Measurements from ENCODE around the gene TMEM198. TPM values are rescaled to one million over a fixed set of nuclear protein-coding genes. Genes with fewer than 3 reads are reported as not detected.

Gene TMEM198
- total and polyA plus RNA-seq, 12 donors, result 3.3 to 16.2 (median 10.2) TPM

DNA sequence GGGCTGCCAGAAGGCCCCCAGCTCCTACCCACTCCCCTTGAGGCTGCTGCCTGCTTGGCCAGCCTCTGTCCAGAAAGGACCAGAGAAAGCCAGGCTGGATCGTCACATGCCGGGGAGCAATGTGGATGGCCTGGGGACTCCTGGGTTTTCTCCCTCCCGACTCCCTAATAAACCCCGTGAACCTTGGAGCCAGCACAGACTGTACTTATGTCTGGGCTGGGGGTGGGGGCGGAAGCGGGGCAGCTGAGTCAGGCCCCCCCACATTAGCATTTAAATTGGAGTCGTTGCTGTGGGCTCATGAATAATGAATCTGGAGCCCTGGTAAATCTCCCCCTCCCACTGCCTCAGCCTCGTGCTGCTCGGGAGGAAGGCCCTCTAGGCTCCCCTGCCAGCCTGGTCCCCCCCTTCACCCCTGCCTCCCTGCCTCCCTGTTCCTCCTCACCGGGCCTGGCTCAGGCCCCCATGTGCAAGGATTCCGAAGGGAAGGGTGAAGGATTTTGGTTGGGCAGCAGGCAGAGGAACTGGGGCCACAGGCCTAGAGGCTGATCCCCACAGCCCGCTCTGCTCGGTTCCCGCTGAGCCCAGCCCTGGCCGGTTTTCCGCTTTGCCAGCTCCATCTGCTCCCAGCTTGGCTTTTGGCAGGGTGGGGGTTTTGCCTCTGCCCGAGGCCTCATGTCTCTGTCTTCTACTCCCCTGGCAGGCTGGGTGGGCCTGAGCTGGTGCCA is 36.9 kb upstream of the TMEM198 start:
- no peak overlapping the region for H3K4me3 ChIP-seq

DNA sequence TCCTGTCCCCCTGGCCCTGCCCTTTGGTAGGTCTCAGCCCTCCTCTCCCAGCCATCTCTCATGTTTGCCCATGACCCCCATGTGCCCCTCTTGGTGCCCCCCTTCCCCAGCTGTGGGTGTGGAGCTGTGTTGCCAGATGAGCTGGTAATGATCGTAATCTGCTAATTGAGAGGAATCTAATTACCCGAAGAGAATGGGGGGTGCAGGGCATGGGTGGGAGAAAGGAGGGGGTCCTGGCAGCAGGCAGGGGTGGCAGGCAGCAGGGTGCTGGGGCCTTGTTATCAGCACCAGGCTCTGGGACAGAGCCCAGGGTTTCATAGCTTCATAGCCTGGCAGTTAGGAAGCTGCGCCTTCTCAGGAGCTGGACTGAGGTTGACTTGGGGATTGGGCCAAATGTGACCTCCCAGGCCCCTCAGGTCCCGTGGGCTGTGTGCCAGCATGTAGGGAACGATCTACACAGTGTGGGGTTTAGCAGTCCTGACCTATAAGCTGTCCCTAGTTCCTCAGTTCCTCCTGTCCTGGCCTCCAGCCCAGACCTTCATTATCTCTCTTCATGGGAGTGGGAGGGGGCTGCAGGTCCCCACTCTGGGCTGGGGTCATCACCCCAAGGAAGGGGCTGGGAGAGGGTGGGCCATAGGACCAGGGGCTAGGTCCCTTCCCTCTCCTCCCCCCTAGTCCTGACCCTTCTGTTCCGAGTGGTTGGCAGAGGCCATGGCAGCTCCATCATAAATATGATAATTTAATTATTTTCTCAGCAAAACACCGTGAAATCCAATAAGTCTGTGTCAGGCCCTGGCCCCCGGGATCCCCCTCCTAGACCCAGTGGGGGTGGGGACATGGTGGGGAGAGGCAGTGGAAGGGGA is 36.0 kb upstream of the TMEM198 start:
- no peak overlapping the region for H3K4me3 ChIP-seq
- peaks cover 0 to 35% of the 10 kb centered on the region in 2 donors for H3K36me3 ChIP-seq (replicated peaks in 1 of 2)
- DNase-seq, result no peak
- TF ChIP-seq POLR2A (IDR thresholded peaks at IDR 0.05), result no peak
- TF ChIP-seq, protein P1, sequence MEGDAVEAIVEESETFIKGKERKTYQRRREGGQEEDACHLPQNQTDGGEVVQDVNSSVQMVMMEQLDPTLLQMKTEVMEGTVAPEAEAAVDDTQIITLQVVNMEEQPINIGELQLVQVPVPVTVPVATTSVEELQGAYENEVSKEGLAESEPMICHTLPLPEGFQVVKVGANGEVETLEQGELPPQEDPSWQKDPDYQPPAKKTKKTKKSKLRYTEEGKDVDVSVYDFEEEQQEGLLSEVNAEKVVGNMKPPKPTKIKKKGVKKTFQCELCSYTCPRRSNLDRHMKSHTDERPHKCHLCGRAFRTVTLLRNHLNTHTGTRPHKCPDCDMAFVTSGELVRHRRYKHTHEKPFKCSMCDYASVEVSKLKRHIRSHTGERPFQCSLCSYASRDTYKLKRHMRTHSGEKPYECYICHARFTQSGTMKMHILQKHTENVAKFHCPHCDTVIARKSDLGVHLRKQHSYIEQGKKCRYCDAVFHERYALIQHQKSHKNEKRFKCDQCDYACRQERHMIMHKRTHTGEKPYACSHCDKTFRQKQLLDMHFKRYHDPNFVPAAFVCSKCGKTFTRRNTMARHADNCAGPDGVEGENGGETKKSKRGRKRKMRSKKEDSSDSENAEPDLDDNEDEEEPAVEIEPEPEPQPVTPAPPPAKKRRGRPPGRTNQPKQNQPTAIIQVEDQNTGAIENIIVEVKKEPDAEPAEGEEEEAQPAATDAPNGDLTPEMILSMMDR (IDR thresholded peaks at IDR 0.05), result no peak
- H3K9me3 ChIP-seq (replicated peaks in 1 of 3), result no peaks in the 10 kb centered on the region
- peaks cover 9% of the 10 kb centered on the region for H3K27me3 ChIP-seq
- 41 to 53% (median 50%) methylated on average over 8 of the region's 8 CpGs for WGBS, 4 donors
- H3K27ac ChIP-seq, result peak overlapping the region in 1 of 5 donors; percentile 64
- intact Hi-C loops (cut with DNase I), result no loop called here
- peaks cover 0 to 6% of the 10 kb centered on the region in 2 donors for H3K4me1 ChIP-seq (replicated peaks in 1 of 2)

More for the DNA sequence above, 36.9 kb upstream of the TMEM198 start:
- WGBS, 4 donors, result 77 to 89% (median 86%) methylated on average over 11 to 17 of the region's 17 CpGs
- DNase-seq, result no peak
- H3K9me3 ChIP-seq (replicated peaks in 1 of 3), result no peaks in the 10 kb centered on the region
- H3K36me3 ChIP-seq (replicated peaks in 1 of 2), result peaks cover 0 to 35% of the 10 kb centered on the region in 2 donors
- TF ChIP-seq POLR2A (IDR thresholded peaks at IDR 0.05), result no peak
- TF ChIP-seq, protein P1 (IDR thresholded peaks at IDR 0.05), result no peak
- H3K27ac ChIP-seq, result peak overlapping the region in 1 of 5 donors; percentile 64
- intact Hi-C loops (cut with DNase I), result no loop called here
- peaks cover 0 to 6% of the 10 kb centered on the region in 2 donors for H3K4me1 ChIP-seq (replicated peaks in 1 of 2)
- peaks cover under 1% of the 10 kb centered on the region for H3K27me3 ChIP-seq

DNA sequence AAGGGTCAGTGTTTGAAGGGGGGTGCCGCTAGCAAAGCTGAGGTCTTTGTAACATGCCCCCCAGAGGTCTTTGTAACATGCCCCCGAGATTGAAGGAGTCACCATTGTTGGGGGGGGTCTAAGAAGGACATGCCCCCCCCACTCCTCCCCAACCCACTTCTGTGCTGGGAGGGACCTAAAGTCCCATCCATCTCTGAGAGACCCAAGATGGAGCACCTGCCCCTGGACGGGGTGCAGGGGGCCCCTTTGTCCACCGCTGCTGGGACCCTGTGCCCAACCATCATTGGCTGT is 35.4 kb upstream of the TMEM198 start:
- Histone ChIP-seq H3K27ac (peak overlapping the region in 1 of 5 donors; percentile 64), H3K27me3 (peaks cover 14% of the 10 kb centered on the region), H3K9me3 (replicated peaks in 1 of 3) (no peaks in the 10 kb centered on the region), H3K4me1 (replicated peaks in 1 of 2) (peaks cover 0 to 6% of the 10 kb centered on the region in 2 donors), H3K36me3 (replicated peaks in 1 of 2) (peaks cover 0 to 32% of the 10 kb centered on the region in 2 donors), H3K4me3 (no peak overlapping the region)
- DNase-seq, result no peak
- intact Hi-C loops (cut with DNase I), result no loop called here
- WGBS, 4 donors, result 55 to 71% (median 65%) methylated on average over 4 of the region's 4 CpGs
- no peak for TF ChIP-seq POLR2A (IDR thresholded peaks at IDR 0.05)
- TF ChIP-seq, protein P1 (IDR thresholded peaks at IDR 0.05), result no peak

DNA sequence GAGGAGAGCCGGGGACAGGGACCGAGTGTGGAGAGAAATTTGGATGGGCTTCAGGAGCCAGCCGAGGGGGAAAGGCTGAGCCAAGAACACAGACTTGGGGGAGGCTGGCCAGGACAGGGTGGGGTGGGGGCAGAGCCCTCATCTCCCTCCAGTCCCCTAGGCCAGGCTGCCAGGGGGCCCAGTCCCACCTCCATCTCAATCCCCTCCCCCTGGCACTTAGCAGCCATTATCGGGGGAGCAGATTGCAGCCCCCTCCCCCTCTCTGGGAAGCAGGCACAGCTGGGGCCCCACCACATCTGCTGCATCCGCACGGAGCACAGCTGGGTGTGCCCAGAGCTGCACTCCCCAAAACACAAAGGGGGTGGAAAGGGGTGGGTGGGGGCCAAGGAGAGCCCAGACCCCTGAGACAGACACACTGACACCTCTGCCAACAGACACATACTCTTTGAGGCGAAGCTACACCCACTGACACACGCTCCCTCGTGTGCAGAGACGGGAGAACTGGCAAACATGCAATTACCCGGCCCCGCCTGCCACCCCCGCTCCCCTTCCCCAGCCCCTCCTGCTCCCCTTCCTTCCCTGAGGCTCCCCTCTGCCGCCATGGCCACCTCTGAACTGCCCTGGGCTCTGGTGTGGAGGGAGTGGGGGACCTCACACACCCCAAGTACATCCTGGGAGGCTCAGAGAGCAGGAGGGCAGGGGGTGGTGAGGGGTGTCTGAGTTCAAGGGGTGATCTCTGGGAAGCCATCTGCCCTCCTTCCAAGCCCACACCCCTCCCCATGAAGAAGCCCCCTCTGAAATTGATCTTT is 34.7 kb upstream of the TMEM198 start:
- peaks cover 20% of the 10 kb centered on the region for H3K27me3 ChIP-seq
- DNase-seq, result no peak
- no peak overlapping the region for H3K4me3 ChIP-seq
- no peaks in the 10 kb centered on the region for H3K9me3 ChIP-seq (replicated peaks in 1 of 3)
- 8 to 15% (median 11%) methylated on average over 6 to 14 of the region's 14 CpGs for WGBS, 4 donors
- TF ChIP-seq, protein P1 (IDR thresholded peaks at IDR 0.05), result no peak
- TF ChIP-seq POLR2A (IDR thresholded peaks at IDR 0.05), result no peak
- intact Hi-C loops (cut with DNase I), result no loop called here
- peaks cover 0 to 25% of the 10 kb centered on the region in 2 donors for H3K36me3 ChIP-seq (replicated peaks in 1 of 2)
- peaks cover 0 to 6% of the 10 kb centered on the region in 2 donors for H3K4me1 ChIP-seq (replicated peaks in 1 of 2)
- H3K27ac ChIP-seq, result no peak overlapping the region
